ENCODE results near the gene TFIP11.

GRCh38 chr22:26546282-26546681 lies 34.0 kb upstream of the TFIP11 start:
- TF ChIP-seq CTCF (IDR thresholded peaks at IDR 0.05) (no peak), POLR2A (IDR thresholded peaks at IDR 0.05) (no peak)

Measured in adrenal gland (tissue), 5 donors.